Measurements from ENCODE around the gene ACHE. TPM values are rescaled to one million over a fixed set of nuclear protein-coding genes. Genes with fewer than 3 reads are reported as not detected.

The ACHE gene
- polyA plus RNA-seq, 2 of the 4 experiments (the other 2 are of a cell fraction) = 0.17 to 0.62 TPM

DNA sequence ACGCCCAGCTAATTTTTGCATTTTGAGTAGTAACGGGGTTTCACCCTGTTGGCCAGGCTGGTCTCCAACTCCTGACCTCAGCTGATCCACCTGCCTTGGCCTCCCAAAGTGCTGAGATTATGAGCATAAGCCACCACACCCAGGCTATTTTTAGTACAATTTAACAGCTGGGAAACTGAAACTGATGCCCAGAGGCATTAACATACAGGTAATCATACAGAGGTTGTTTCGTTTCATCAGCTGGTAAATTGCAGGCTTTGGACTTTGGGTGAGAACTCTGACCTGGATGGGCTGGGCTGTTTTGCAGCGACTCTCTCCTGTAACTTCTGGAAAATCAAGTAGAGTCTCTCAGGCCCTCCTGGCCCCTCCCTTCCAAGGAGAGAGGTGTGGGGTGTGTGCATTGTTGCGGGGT is 6.2 kb upstream of the ACHE start:
- CTCF ChIA-PET = interaction anchor here (0.8 to 7.3 kb wide), 8 partner anchors 10 to 381 kb away, joined by 3 to 45 read pairs (median 3); no protein-coding TSS in a partner anchor
- no peak overlapping the region for H3K4me3 ChIP-seq
- ATAC-seq = no peak
- H3K4me2 ChIP-seq = no peak overlapping the region
- FAIRE-seq = no peak
- DNase-seq (ENCODE audit: low read depth in 1 of 2, low spot score in 1 of 2) = no peak
- POLR2A ChIA-PET = interaction anchor here (0.7 kb wide), 1 partner anchor 63 kb away, joined by 5 read pairs; no protein-coding TSS in a partner anchor
- WGBS (ENCODE audit: missing lambda C conversion rate) = 63% methylated on average over 5 of the region's 5 CpGs
- no peak overlapping the region for H3K27ac ChIP-seq
- H3K9me3 ChIP-seq = no peaks in the 10 kb centered on the region; the same call in 2 of the 3 replicates
- no peak for TF ChIP-seq FOSL2 (IDR thresholded peaks at IDR 0.05)
- no peak for TF ChIP-seq FOSL2 (CRISPR knock-in tag; IDR thresholded peaks at IDR 0.05)
- no peak for TF ChIP-seq E2F6 (IDR thresholded peaks at IDR 0.05; ENCODE audit: borderline replicate concordance, low read depth)
- TF ChIP-seq CHD4 (IDR thresholded peaks at IDR 0.05; ENCODE audit: borderline replicate concordance) = no peak
- no peak for TF ChIP-seq HOXB5 (CRISPR knock-in tag; IDR thresholded peaks at IDR 0.05)
- TF ChIP-seq GATA3 (IDR thresholded peaks at IDR 0.05; ENCODE audit: borderline replicate concordance) = no peak
- TF ChIP-seq HOXA7 (CRISPR knock-in tag; IDR thresholded peaks at IDR 0.05) = no peak
- H3K4me1 ChIP-seq = no peaks in the 10 kb centered on the region

- FAIRE-seq (no peak), ATAC-seq (no peak)
- no peak for TF ChIP-seq NFE2L2 (conservative IDR thresholded peaks at IDR 0.05; ENCODE audit: low read length)
- no peak for TF ChIP-seq ZNF302 (CRISPR knock-in tag; IDR thresholded peaks at IDR 0.05)
- no peak for TF ChIP-seq TP53 (CRISPR knock-in tag; IDR thresholded peaks at IDR 0.05)
Measured at GRCh38 chr7:100900978-100901377, 5.3 kb upstream of the ACHE start.

GRCh38 chr7:100899432-100899831 is 3.7 kb upstream of the ACHE start:
- ChIA-PET POLR2A (no interaction called here), CTCF (interaction anchor here (0.6 to 7.3 kb wide), 9 partner anchors 50 to 293 kb away, joined by 3 to 45 read pairs (median 5); partner anchors contain the start of gene MUC3A)
- ATAC-seq = no peak
- WGBS (ENCODE audit: missing lambda C conversion rate) = 72% methylated on average over 5 of the region's 5 CpGs
- no peaks in the 10 kb centered on the region for H3K9me3 ChIP-seq
- FAIRE-seq = no peak
- H3K4me2 ChIP-seq = no peak overlapping the region
- no peak for TF ChIP-seq HOXB5 (CRISPR knock-in tag; IDR thresholded peaks at IDR 0.05)
- TF ChIP-seq RAD21 (conservative IDR thresholded peaks at IDR 0.05 in 1 of 2, IDR thresholded peaks at IDR 0.05 in 1 of 2) = no peak
- TF ChIP-seq, protein P1, sequence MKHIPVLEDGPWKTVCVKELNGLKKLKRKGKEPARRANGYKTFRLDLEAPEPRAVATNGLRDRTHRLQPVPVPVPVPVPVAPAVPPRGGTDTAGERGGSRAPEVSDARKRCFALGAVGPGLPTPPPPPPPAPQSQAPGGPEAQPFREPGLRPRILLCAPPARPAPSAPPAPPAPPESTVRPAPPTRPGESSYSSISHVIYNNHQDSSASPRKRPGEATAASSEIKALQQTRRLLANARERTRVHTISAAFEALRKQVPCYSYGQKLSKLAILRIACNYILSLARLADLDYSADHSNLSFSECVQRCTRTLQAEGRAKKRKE (CRISPR knock-in tag; IDR thresholded peaks at IDR 0.05; ENCODE audit: low read depth) = no peak
- TF ChIP-seq POLR2A (IDR thresholded peaks at IDR 0.05; ENCODE audit: low read length) = no peak
- TF ChIP-seq NFE2L2 (conservative IDR thresholded peaks at IDR 0.05; ENCODE audit: low read length) = no peak
- no peak overlapping the region for H3K4me3 ChIP-seq
- no peak for DNase-seq (ENCODE audit: low read depth in 1 of 2, low spot score in 1 of 2)
- peaks cover 18% of the 10 kb centered on the region for H3K4me1 ChIP-seq
- no peak overlapping the region for H3K27ac ChIP-seq

More at GRCh38 chr7:100900978-100901377, 5.3 kb upstream of the ACHE start:
- Histone ChIP-seq H3K4me3 (no peak overlapping the region), H3K4me2 (no peak overlapping the region), H3K9me3 (no peaks in the 10 kb centered on the region), H3K4me1 (peaks cover 8% of the 10 kb centered on the region; the same call in 2 of the 3 replicates), H3K27ac (no peak overlapping the region)
- DNase-seq (ENCODE audit: low read depth in 1 of 2, low spot score in 1 of 2) = no peak
- 30% methylated on average over 2 of the region's 2 CpGs for WGBS (ENCODE audit: missing lambda C conversion rate)
- ChIA-PET CTCF (interaction anchor here (0.7 to 7.3 kb wide), 8 partner anchors 11 to 382 kb away, joined by 3 to 45 read pairs (median 4); no protein-coding TSS in a partner anchor), POLR2A (interaction anchor here (0.8 kb wide), 1 partner anchor 11 kb away, joined by 3 read pairs; the partner anchor contains the start of gene UFSP1)

DNA sequence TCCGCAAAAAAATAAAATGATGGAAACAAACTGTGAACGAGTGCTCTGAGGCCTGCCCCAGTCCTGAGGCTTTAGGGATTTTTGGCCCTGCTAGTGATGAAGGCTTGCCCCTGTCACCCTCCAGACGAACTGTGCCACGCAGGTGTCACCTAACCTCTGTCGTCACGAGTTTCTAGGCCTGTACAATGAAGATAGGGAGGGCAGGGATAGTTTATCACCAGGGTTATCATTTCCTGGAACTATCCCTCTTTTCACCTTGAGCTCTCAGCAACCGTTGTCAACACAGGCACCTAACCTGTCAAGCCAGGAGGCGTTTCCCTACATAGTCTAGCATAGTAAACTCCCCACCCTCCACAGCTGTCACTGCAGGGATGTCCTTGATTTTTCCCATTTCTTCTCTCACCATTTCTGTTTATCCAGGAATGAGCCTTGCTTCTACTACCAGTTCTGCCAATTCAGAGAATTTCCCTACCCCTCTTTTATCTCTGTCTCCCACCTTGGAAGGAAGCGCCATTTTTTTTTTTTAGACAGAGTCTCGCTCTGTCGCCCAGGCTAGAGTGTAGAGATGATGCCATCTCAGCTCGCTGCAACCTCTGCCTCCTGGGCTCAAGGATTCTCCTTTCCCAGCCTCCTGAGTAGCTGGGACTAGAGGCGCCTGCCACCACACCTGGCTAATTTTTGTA is 2.2 kb upstream of the ACHE start:
- POLR2A ChIA-PET = no interaction called here
- DNase-seq (ENCODE audit: low read depth in 1 of 2, low spot score in 1 of 2) (no peak), ATAC-seq (no peak), FAIRE-seq (no peak)
- WGBS (ENCODE audit: missing lambda C conversion rate) = 69% methylated on average over 13 of the region's 13 CpGs
- no peak overlapping the region for H3K27ac ChIP-seq
- H3K4me2 ChIP-seq = no peak overlapping the region
- TF ChIP-seq GATA3 (IDR thresholded peaks at IDR 0.05; ENCODE audit: borderline replicate concordance) = no peak
- no peak for TF ChIP-seq CHD4 (IDR thresholded peaks at IDR 0.05; ENCODE audit: borderline replicate concordance)
- TF ChIP-seq PHF8 (IDR thresholded peaks at IDR 0.05; ENCODE audit: borderline replicate concordance, low read depth) = no peak
- TF ChIP-seq FOXS1 (CRISPR knock-in tag; IDR thresholded peaks at IDR 0.05) = no peak
- no peak for TF ChIP-seq HDAC2 (IDR thresholded peaks at IDR 0.05)
- TF ChIP-seq RAD21 (conservative IDR thresholded peaks at IDR 0.05 in 1 of 2, IDR thresholded peaks at IDR 0.05 in 1 of 2) = no peak
- no peak for TF ChIP-seq RCOR1 (IDR thresholded peaks at IDR 0.05; ENCODE audit: low read depth, low read length)
- TF ChIP-seq ZFP36 (IDR thresholded peaks at IDR 0.05; ENCODE audit: borderline replicate concordance, partially characterized antibody) = no peak
- TF ChIP-seq, protein P1 (CRISPR knock-in tag; IDR thresholded peaks at IDR 0.05; ENCODE audit: low read depth) = no peak
- no peak for TF ChIP-seq REST (IDR thresholded peaks at IDR 0.05)
- TF ChIP-seq KDM5A (IDR thresholded peaks at IDR 0.05) = no peak
- no peak for TF ChIP-seq EHF (CRISPR knock-in tag; IDR thresholded peaks at IDR 0.05)
- no peak overlapping the region for H3K4me3 ChIP-seq
- peaks cover 19% of the 10 kb centered on the region for H3K4me1 ChIP-seq
- H3K9me3 ChIP-seq = no peaks in the 10 kb centered on the region
- CTCF ChIA-PET = interaction anchor here (0.6 to 2.3 kb wide), 19 partner anchors 8 to 818 kb away, joined by 3 to 31 read pairs (median 4); partner anchors contain the start of gene MUC3A
